LNCAP (cell line): ENCODE data around the gene DUSP1.

ENCODE experiments used
- CTCF ChIP-seq: fragments of 450-650 bp; IDR thresholded peaks from 2 replicates; pipeline ENCODE4 v1.5.1; 2017; ENCODE audit warnings: mild to moderate bottlenecking

The DUSP1 gene

GRCh38 chr5:172776235-172776594 lies 5.2 kb upstream of the DUSP1 start:
- TF ChIP-seq CTCF: no peak

GRCh38 chr5:172775326-172776234 lies 4.6 kb upstream of the DUSP1 start:
- no peak for TF ChIP-seq CTCF

- TF ChIP-seq CTCF: no peak
Measured at GRCh38 chr5:172774561-172775315, 3.7 kb upstream of the DUSP1 start.

- TF ChIP-seq CTCF: no peak
Measured at GRCh38 chr5:172773481-172774469, 2.8 kb upstream of the DUSP1 start.

GRCh38 chr5:172772112-172772906 lies 1.3 kb upstream of the DUSP1 start:
- TF ChIP-seq CTCF: peak; percentile 75

- no peak for TF ChIP-seq CTCF
Measured at GRCh38 chr5:172771439-172772111, 580 bp upstream of the DUSP1 start.
